Measurements from ENCODE around the gene PWWP2B.

Gene PWWP2B

GRCh38 chr10:132387764-132388210, 9.2 kb upstream of the PWWP2B start:
- Histone ChIP-seq H3K27ac (ENCODE audit: low read length) (no peak overlapping the region), H3K27me3 (ENCODE audit: control insufficient read depth, insufficient read depth, low read length) (no peaks in the 10 kb centered on the region), H3K36me3 (ENCODE audit: control insufficient read depth, insufficient read depth, low read length) (no peaks in the 10 kb centered on the region), H3K9me3 (ENCODE audit: control insufficient read depth, insufficient read depth, low read length) (no peaks in the 10 kb centered on the region), H3K4me3 (ENCODE audit: low read length) (no peak overlapping the region), H3K4me1 (ENCODE audit: control insufficient read depth, insufficient read depth, low read length) (peaks cover 6% of the 10 kb centered on the region)
- WGBS (ENCODE audit: insufficient coverage, insufficient read length) = no CpG with 5 or more reads among the region's 26 CpGs
- no peak for DNase-seq (ENCODE audit: low read depth, low spot score)

- no peaks in the 10 kb centered on the region for H3K27me3 ChIP-seq (ENCODE audit: control insufficient read depth, insufficient read depth, low read length)
- WGBS (ENCODE audit: insufficient coverage, insufficient read length) = no CpG with 5 or more reads among the region's 22 CpGs
Observed at GRCh38 chr10:132388891-132389432, 8.0 kb upstream of the PWWP2B start.

GRCh38 chr10:132389433-132390169, 7.4 kb upstream of the PWWP2B start:
- Histone ChIP-seq H3K4me1 (ENCODE audit: control insufficient read depth, insufficient read depth, low read length) (peaks cover 6% of the 10 kb centered on the region), H3K9me3 (ENCODE audit: control insufficient read depth, insufficient read depth, low read length) (no peaks in the 10 kb centered on the region), H3K36me3 (ENCODE audit: control insufficient read depth, insufficient read depth, low read length) (no peaks in the 10 kb centered on the region), H3K4me3 (ENCODE audit: low read length) (no peak overlapping the region), H3K27me3 (ENCODE audit: control insufficient read depth, insufficient read depth, low read length) (no peaks in the 10 kb centered on the region), H3K27ac (ENCODE audit: low read length) (no peak overlapping the region)
- WGBS (ENCODE audit: insufficient coverage, insufficient read length) = no CpG with 5 or more reads among the region's 16 CpGs
- no peak for DNase-seq (ENCODE audit: low read depth, low spot score)

More at GRCh38 chr10:132388891-132389432, 8.0 kb upstream of the PWWP2B start:
- DNase-seq (ENCODE audit: low read depth, low spot score) = no peak
- H3K9me3 ChIP-seq (ENCODE audit: control insufficient read depth, insufficient read depth, low read length) = no peaks in the 10 kb centered on the region
- no peak overlapping the region for H3K4me3 ChIP-seq (ENCODE audit: low read length)
- no peak overlapping the region for H3K27ac ChIP-seq (ENCODE audit: low read length)
- peaks cover 6% of the 10 kb centered on the region for H3K4me1 ChIP-seq (ENCODE audit: control insufficient read depth, insufficient read depth, low read length)
- H3K36me3 ChIP-seq (ENCODE audit: control insufficient read depth, insufficient read depth, low read length) = no peaks in the 10 kb centered on the region

GRCh38 chr10:132390170-132390920, 6.7 kb upstream of the PWWP2B start:
- H3K36me3 ChIP-seq (ENCODE audit: control insufficient read depth, insufficient read depth, low read length) = no peaks in the 10 kb centered on the region
- peaks cover 6% of the 10 kb centered on the region for H3K4me1 ChIP-seq (ENCODE audit: control insufficient read depth, insufficient read depth, low read length)
- no peak overlapping the region for H3K27ac ChIP-seq (ENCODE audit: low read length)
- no peaks in the 10 kb centered on the region for H3K27me3 ChIP-seq (ENCODE audit: control insufficient read depth, insufficient read depth, low read length)
- no CpG with 5 or more reads among the region's 8 CpGs for WGBS (ENCODE audit: insufficient coverage, insufficient read length)
- no peak for DNase-seq (ENCODE audit: low read depth, low spot score)
- no peaks in the 10 kb centered on the region for H3K9me3 ChIP-seq (ENCODE audit: control insufficient read depth, insufficient read depth, low read length)
- H3K4me3 ChIP-seq (ENCODE audit: low read length) = no peak overlapping the region

GRCh38 chr10:132390921-132391675, 5.9 kb upstream of the PWWP2B start:
- no CpG with 5 or more reads among the region's 19 CpGs for WGBS (ENCODE audit: insufficient coverage, insufficient read length)
- DNase-seq (ENCODE audit: low read depth, low spot score) = no peak
- no peak overlapping the region for H3K4me3 ChIP-seq (ENCODE audit: low read length)
- H3K27me3 ChIP-seq (ENCODE audit: control insufficient read depth, insufficient read depth, low read length) = no peaks in the 10 kb centered on the region
- H3K27ac ChIP-seq (ENCODE audit: low read length) = no peak overlapping the region
- peaks cover 6% of the 10 kb centered on the region for H3K4me1 ChIP-seq (ENCODE audit: control insufficient read depth, insufficient read depth, low read length)
- no peaks in the 10 kb centered on the region for H3K9me3 ChIP-seq (ENCODE audit: control insufficient read depth, insufficient read depth, low read length)
- H3K36me3 ChIP-seq (ENCODE audit: control insufficient read depth, insufficient read depth, low read length) = no peaks in the 10 kb centered on the region

- H3K27me3 ChIP-seq (ENCODE audit: control insufficient read depth, insufficient read depth, low read length) = no peaks in the 10 kb centered on the region
- H3K27ac ChIP-seq (ENCODE audit: low read length) = no peak overlapping the region
- no CpG with 5 or more reads among the region's 4 CpGs for WGBS (ENCODE audit: insufficient coverage, insufficient read length)
- no peaks in the 10 kb centered on the region for H3K9me3 ChIP-seq (ENCODE audit: control insufficient read depth, insufficient read depth, low read length)
- H3K4me3 ChIP-seq (ENCODE audit: low read length) = no peak overlapping the region
- H3K4me1 ChIP-seq (ENCODE audit: control insufficient read depth, insufficient read depth, low read length) = peaks cover 6% of the 10 kb centered on the region
- no peak for DNase-seq (ENCODE audit: low read depth, low spot score)
- no peaks in the 10 kb centered on the region for H3K36me3 ChIP-seq (ENCODE audit: control insufficient read depth, insufficient read depth, low read length)
Observed at GRCh38 chr10:132391676-132392020, 5.4 kb upstream of the PWWP2B start.

- peaks cover 6% of the 10 kb centered on the region for H3K4me1 ChIP-seq (ENCODE audit: control insufficient read depth, insufficient read depth, low read length)
- no peaks in the 10 kb centered on the region for H3K9me3 ChIP-seq (ENCODE audit: control insufficient read depth, insufficient read depth, low read length)
- H3K36me3 ChIP-seq (ENCODE audit: control insufficient read depth, insufficient read depth, low read length) = no peaks in the 10 kb centered on the region
- H3K4me3 ChIP-seq (ENCODE audit: low read length) = no peak overlapping the region
- no peaks in the 10 kb centered on the region for H3K27me3 ChIP-seq (ENCODE audit: control insufficient read depth, insufficient read depth, low read length)
- WGBS (ENCODE audit: insufficient coverage, insufficient read length) = no CpG with 5 or more reads among the region's 2 CpGs
- H3K27ac ChIP-seq (ENCODE audit: low read length) = no peak overlapping the region
- no peak for DNase-seq (ENCODE audit: low read depth, low spot score)
Observed at GRCh38 chr10:132392184-132392800, 4.7 kb upstream of the PWWP2B start.

GRCh38 chr10:132392811-132393694, 3.9 kb upstream of the PWWP2B start:
- no peak for DNase-seq (ENCODE audit: low read depth, low spot score)
- Histone ChIP-seq H3K36me3 (ENCODE audit: control insufficient read depth, insufficient read depth, low read length) (no peaks in the 10 kb centered on the region), H3K27me3 (ENCODE audit: control insufficient read depth, insufficient read depth, low read length) (no peaks in the 10 kb centered on the region), H3K4me3 (ENCODE audit: low read length) (no peak overlapping the region), H3K27ac (ENCODE audit: low read length) (no peak overlapping the region), H3K9me3 (ENCODE audit: control insufficient read depth, insufficient read depth, low read length) (no peaks in the 10 kb centered on the region), H3K4me1 (ENCODE audit: control insufficient read depth, insufficient read depth, low read length) (peaks cover 10% of the 10 kb centered on the region)
- no CpG with 5 or more reads among the region's 12 CpGs for WGBS (ENCODE audit: insufficient coverage, insufficient read length)

GRCh38 chr10:132393695-132394181, 3.3 kb upstream of the PWWP2B start:
- no peaks in the 10 kb centered on the region for H3K9me3 ChIP-seq (ENCODE audit: control insufficient read depth, insufficient read depth, low read length)
- H3K27ac ChIP-seq (ENCODE audit: low read length) = no peak overlapping the region
- H3K4me3 ChIP-seq (ENCODE audit: low read length) = no peak overlapping the region
- DNase-seq (ENCODE audit: low read depth, low spot score) = no peak
- WGBS (ENCODE audit: insufficient coverage, insufficient read length) = no CpG with 5 or more reads among the region's 9 CpGs
- H3K27me3 ChIP-seq (ENCODE audit: control insufficient read depth, insufficient read depth, low read length) = no peaks in the 10 kb centered on the region
- peaks cover 12% of the 10 kb centered on the region for H3K4me1 ChIP-seq (ENCODE audit: control insufficient read depth, insufficient read depth, low read length)
- no peaks in the 10 kb centered on the region for H3K36me3 ChIP-seq (ENCODE audit: control insufficient read depth, insufficient read depth, low read length)
